T-cell (primary cell): ENCODE measurements around the gene GART. TPM values are rescaled to one million over a fixed set of nuclear protein-coding genes. Genes with fewer than 3 reads are reported as not detected.
A peak's percentile ranks its signal among the peaks of the same experiment; 100 is the strongest.

Source experiments
- ATAC-seq, 4 experiments: fragments of 200-7000 bp in 3 of 4; fragments of 150-1000 bp in 1 of 4; cut with Tn5 transposase; replicated peaks in 1 of 4; 1 replicate in 3 of 4; 2 replicates in 1 of 4; pipeline ENCODE4 v1.10.0; 2021; ENCODE audit warnings: moderate library complexity in 3 of 4, mild to moderate bottlenecking in 2 of 4, moderate number of reproducible peaks in 1 of 4
- CTCF ChIA-PET, 2 donors: fragments of 300-600 bp; sonication (Branson Sonifier 250); formaldehyde crosslinking; loops; one replicate each; lab custom pipeline; 2022; ENCODE audit warnings: antibody characterized with exemption in 2 of 2; lab: Charles Lee
- POLR2A ChIA-PET, 2 donors: fragments of 300-600 bp; sonication (Branson Sonifier 250); formaldehyde crosslinking; loops; one replicate each; lab custom pipeline; 2022; ENCODE audit warnings: antibody characterized with exemption in 2 of 2; lab: Charles Lee
- DNase-seq, 35 experiments: peaks; one replicate each; pipeline versions ENCODE4 v3.0.0 to v3.0.0-alpha.2; 2013 to 2023
- H3K27ac ChIP-seq: one replicate; pipeline ENCODE4 v1.5.1; 2013; ENCODE audit warnings: low read length
- H3K27me3 ChIP-seq, 2 experiments: replicated peaks in 1 of 2; 1 replicate in 1 of 2; 2 replicates in 1 of 2; pipeline versions ENCODE4 v1.6.1 to v1.7.0; 2013; ENCODE audit warnings: low read length in 1 of 2, mixed read lengths in 1 of 2; ENCODE audit not compliant: control insufficient read depth in 2 of 2, insufficient read depth in 2 of 2; ENCODE audit errors: extremely low read depth in 1 of 2
- H3K36me3 ChIP-seq, 2 donors: 1 replicate in 1 of 2; 2 replicates in 1 of 2; pipeline versions ENCODE4 v1.6.1 to v1.7.0; 2013; ENCODE audit warnings: low read length in 1 of 2; ENCODE audit not compliant: control insufficient read depth in 2 of 2, insufficient read depth in 1 of 2; ENCODE audit errors: extremely low read depth in 1 of 2
- H3K4me1 ChIP-seq, 2 experiments: 1 replicate in 1 of 2; 2 replicates in 1 of 2; pipeline versions ENCODE4 v1.6.1 to v1.7.0; 2013; ENCODE audit warnings: low read length in 2 of 2, mixed read lengths in 1 of 2; ENCODE audit not compliant: insufficient read depth in 2 of 2, control insufficient read depth in 1 of 2; ENCODE audit errors: extremely low read depth in 1 of 2
- H3K4me3 ChIP-seq, 2 donors: 1 replicate in 1 of 2; 2 replicates in 1 of 2; pipeline versions ENCODE4 v1.5.1 to v1.7.0; 2013; ENCODE audit warnings: mild to moderate bottlenecking in 2 of 2, low read length in 1 of 2, moderate library complexity in 1 of 2; ENCODE audit not compliant: control insufficient read depth in 1 of 2; ENCODE audit errors: extremely low read depth in 1 of 2
- H3K9me3 ChIP-seq: 2 replicates; pipeline ENCODE4 v1.7.0; 2013
- H3K27ac Mint-ChIP-seq, 2 donors: one replicate each; pipeline ENCODE4 v1.8.0; 2020 to 2021; ENCODE audit warnings: mild to moderate bottlenecking in 2 of 2, mixed read lengths in 2 of 2
- H3K27me3 Mint-ChIP-seq, 2 donors: one replicate each; pipeline ENCODE4 v1.8.0; 2021 to 2022; ENCODE audit warnings: mixed read lengths in 2 of 2
- H3K36me3 Mint-ChIP-seq: one replicate; pipeline ENCODE4 v1.8.0; 2021; ENCODE audit warnings: mixed read lengths
- H3K4me1 Mint-ChIP-seq, 3 donors: one replicate each; pipeline ENCODE4 v1.8.0; 2020 to 2022; ENCODE audit warnings: mixed read lengths in 3 of 3, mild to moderate bottlenecking in 1 of 3
- H3K4me3 Mint-ChIP-seq, 3 donors: one replicate each; pipeline ENCODE4 v1.8.0; 2020 to 2022; ENCODE audit warnings: mild to moderate bottlenecking in 3 of 3, mixed read lengths in 3 of 3, moderate library complexity in 3 of 3
- H3K9me3 Mint-ChIP-seq, 3 donors: one replicate each; pipeline ENCODE4 v1.8.0; 2020 to 2022; ENCODE audit warnings: mixed read lengths in 3 of 3
- WGBS: methylation state at CpG from one replicate; pipeline ENCODE4 v1.1.5; 2013; ENCODE audit warnings: missing lambda C conversion rate; ENCODE audit not compliant: insufficient coverage; 5-methylcytosine and 5-hydroxymethylcytosine counted together
- total RNA-seq, 35 experiments: library from RNA in 6 of 35; stranded (reverse) in 6 of 35; fragments of 120-200 nt in 1 of 35; gene quantifications; one replicate each; pipeline versions ENCODE4 v1.2.1 to v1.2.4 and lab custom pipeline; 2013 to 2026

GART gene
- total RNA-seq, 5 donors from 2014 or later (not counting 1 experiment from before 2014, with no cell fraction given): 37.6 to 97.4 (median 84.6) TPM

- no peak overlapping the region for H3K27ac ChIP-seq
- WGBS: 96% methylated on average over 24 of the region's 24 CpGs
- Mint-ChIP-seq H3K4me3 (no peak overlapping the region), H3K36me3 (peaks cover 62% of the 10 kb centered on the region), H3K9me3 (no peaks in the 10 kb centered on the region), H3K4me1 (peaks cover 54 to 66% (median 64%) of the 10 kb centered on the region in 3 donors), H3K27me3 (no peaks in the 10 kb centered on the region), H3K27ac (no peak overlapping the region)
- H3K27me3 ChIP-seq: no peaks in the 10 kb centered on the region
- no peak overlapping the region for H3K4me3 ChIP-seq
- H3K36me3 ChIP-seq: peaks cover 22 to 83% of the 10 kb centered on the region in 2 donors
- peaks cover 0 to 20% of the 10 kb centered on the region in 2 experiments for H3K4me1 ChIP-seq
- H3K9me3 ChIP-seq: no peaks in the 10 kb centered on the region
- ChIA-PET POLR2A (interaction anchor here (0.6 to 1.4 kb wide), 3 partner anchors 9 to 15 kb away, joined by 3 to 5 read pairs (median 5); no protein-coding TSS in a partner anchor), CTCF (interaction anchor here (0.7 to 0.9 kb wide), 2 partner anchors 30 to 53 kb away, joined by 3 read pairs; no protein-coding TSS in a partner anchor)
- DNase-seq (no peak), ATAC-seq (peak in 1 of 4 experiments; percentile 18)
Observed at GRCh38 chr21:33552093-33552998, 10.4 kb upstream of the GART start.

GRCh38 chr21:33551664-33552063 lies 9.7 kb upstream of the GART start:
- Histone ChIP-seq H3K4me3 (no peak overlapping the region), H3K36me3 (peaks cover 22 to 81% of the 10 kb centered on the region in 2 donors), H3K9me3 (no peaks in the 10 kb centered on the region), H3K27ac (no peak overlapping the region), H3K4me1 (peaks cover 0 to 24% of the 10 kb centered on the region in 2 experiments), H3K27me3 (no peaks in the 10 kb centered on the region)
- 100% methylated on average over 2 of the region's 2 CpGs for WGBS
- Mint-ChIP-seq H3K9me3 (no peaks in the 10 kb centered on the region), H3K36me3 (peaks cover 56% of the 10 kb centered on the region), H3K4me1 (peaks cover 47 to 64% (median 61%) of the 10 kb centered on the region in 3 donors), H3K27me3 (no peaks in the 10 kb centered on the region), H3K4me3 (no peak overlapping the region), H3K27ac (no peak overlapping the region)
- DNase-seq: no peak
- ChIA-PET CTCF (interaction anchor here (0.6 to 0.9 kb wide), 3 partner anchors 12 to 54 kb away, joined by 3 read pairs; no protein-coding TSS in a partner anchor), POLR2A (interaction anchor here (0.6 to 1.4 kb wide), 7 partner anchors 8 to 42 kb away, joined by 3 to 12 read pairs (median 5); partner anchors contain the start of gene SON (in 2 of the 2))
- no peak for ATAC-seq

- POLR2A ChIA-PET: interaction anchor here (0.6 to 1.4 kb wide), 7 partner anchors 8 to 309 kb away, joined by 3 to 12 read pairs (median 4); partner anchors contain the start of gene SON (in 2 of the 2)
Observed at GRCh38 chr21:33550772-33551660, 9.1 kb upstream of the GART start.

GRCh38 chr21:33549848-33550771 lies 8.2 kb upstream of the GART start:
- Mint-ChIP-seq H3K27me3 (no peaks in the 10 kb centered on the region), H3K9me3 (no peaks in the 10 kb centered on the region), H3K27ac (no peak overlapping the region), H3K4me1 (peaks cover 42 to 61% (median 57%) of the 10 kb centered on the region in 3 donors), H3K36me3 (peaks cover 45% of the 10 kb centered on the region), H3K4me3 (no peak overlapping the region)
- CTCF ChIA-PET: no interaction called here
- POLR2A ChIA-PET: interaction anchor here in 1 of 2 donors (1.1 to 1.5 kb wide), 2 partner anchors 7 to 8 kb away, joined by 3 to 4 read pairs; partner anchors contain the start of gene SON
- Histone ChIP-seq H3K27ac (no peak overlapping the region), H3K36me3 (peaks cover 22 to 74% of the 10 kb centered on the region in 2 donors), H3K4me1 (peaks cover 11 to 30% of the 10 kb centered on the region in 2 experiments), H3K4me3 (no peak overlapping the region), H3K9me3 (no peaks in the 10 kb centered on the region), H3K27me3 (no peaks in the 10 kb centered on the region)
- WGBS: 96% methylated on average over 19 of the region's 19 CpGs
- ATAC-seq (peak in 1 of 4 experiments; percentile 6), DNase-seq (no peak)

More at GRCh38 chr21:33550772-33551660, 9.1 kb upstream of the GART start:
- no peaks in the 10 kb centered on the region for H3K9me3 Mint-ChIP-seq
- Histone ChIP-seq H3K27me3 (no peaks in the 10 kb centered on the region), H3K27ac (no peak overlapping the region), H3K4me3 (no peak overlapping the region), H3K4me1 (peaks cover 2 to 30% of the 10 kb centered on the region in 2 experiments), H3K9me3 (no peaks in the 10 kb centered on the region), H3K36me3 (peaks cover 22 to 77% of the 10 kb centered on the region in 2 donors)
- H3K4me1 Mint-ChIP-seq: peaks cover 44 to 62% (median 57%) of the 10 kb centered on the region in 3 donors
- no peak for DNase-seq
- H3K27me3 Mint-ChIP-seq: no peaks in the 10 kb centered on the region
- H3K4me3 Mint-ChIP-seq: no peak overlapping the region
- peak in 3 of 4 experiments; percentile 6 to 18 (median 15) for ATAC-seq
- H3K36me3 Mint-ChIP-seq: peaks cover 52% of the 10 kb centered on the region
- no peak overlapping the region for H3K27ac Mint-ChIP-seq
- CTCF ChIA-PET: interaction anchor here (0.5 to 0.9 kb wide), 4 partner anchors 12 to 73 kb away, joined by 3 read pairs; no protein-coding TSS in a partner anchor
- 99% methylated on average over 19 of the region's 23 CpGs for WGBS

- Histone ChIP-seq H3K4me1 (peaks cover 30% of the 10 kb centered on the region in 2 experiments), H3K27me3 (no peaks in the 10 kb centered on the region), H3K9me3 (no peaks in the 10 kb centered on the region), H3K4me3 (no peak overlapping the region), H3K27ac (no peak overlapping the region), H3K36me3 (peaks cover 8 to 35% of the 10 kb centered on the region in 2 donors)
- Mint-ChIP-seq H3K36me3 (peaks cover 18% of the 10 kb centered on the region), H3K27ac (peak overlapping the region; percentile 17 to 66), H3K4me1 (peaks cover 49 to 55% (median 54%) of the 10 kb centered on the region in 3 donors), H3K9me3 (no peaks in the 10 kb centered on the region), H3K27me3 (no peaks in the 10 kb centered on the region), H3K4me3 (peak overlapping the region in 1 of 3 donors; percentile 99)
- WGBS: 75% methylated on average over 1 of the region's 3 CpGs
- no peak for ATAC-seq
- CTCF ChIA-PET: interaction anchor here in 1 of 2 donors (1.5 kb wide), 1 partner anchor 42 kb away, joined by 3 read pairs; the partner anchor contains the start of gene DONSON
- POLR2A ChIA-PET: no interaction called here
- no peak for DNase-seq
Observed at GRCh38 chr21:33546086-33546485, 4.2 kb upstream of the GART start.
